ENCODE measurements around the gene P2RY14.

Gene P2RY14

DNA sequence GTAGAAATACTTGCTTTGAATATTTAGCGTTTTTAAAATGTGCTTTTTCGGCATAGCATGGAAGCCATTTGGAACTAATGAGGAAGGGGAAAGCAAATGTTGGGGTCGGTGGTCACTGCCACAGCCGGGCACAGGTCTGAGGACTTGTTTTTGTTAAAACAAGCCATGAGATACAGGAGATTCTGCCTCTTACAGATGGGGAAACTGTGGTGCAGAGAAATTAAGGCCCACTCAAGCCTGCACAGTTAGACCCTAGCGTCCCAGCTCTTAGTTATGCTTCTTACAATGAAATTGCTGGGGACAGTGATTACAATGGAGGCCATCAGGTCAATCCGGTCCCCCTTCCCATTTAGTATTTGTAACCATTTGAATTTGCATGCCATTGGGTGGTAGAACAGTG lies 72.9 kb downstream of the P2RY14 start:
- H3K36me3 Mint-ChIP-seq, result no peaks in the 10 kb centered on the region
- no peak overlapping the region for H3K27ac Mint-ChIP-seq
- H3K27me3 Mint-ChIP-seq, result peaks cover 4% of the 10 kb centered on the region
- H3K4me1 Mint-ChIP-seq, result peaks cover 2% of the 10 kb centered on the region
- ATAC-seq (ENCODE audit: low read depth) (no peak), DNase-seq (ENCODE audit: low spot score in 2 of 2) (no peak)
- H3K4me3 Mint-ChIP-seq, result no peak overlapping the region
- no peaks in the 10 kb centered on the region for H3K9me3 Mint-ChIP-seq

DNA sequence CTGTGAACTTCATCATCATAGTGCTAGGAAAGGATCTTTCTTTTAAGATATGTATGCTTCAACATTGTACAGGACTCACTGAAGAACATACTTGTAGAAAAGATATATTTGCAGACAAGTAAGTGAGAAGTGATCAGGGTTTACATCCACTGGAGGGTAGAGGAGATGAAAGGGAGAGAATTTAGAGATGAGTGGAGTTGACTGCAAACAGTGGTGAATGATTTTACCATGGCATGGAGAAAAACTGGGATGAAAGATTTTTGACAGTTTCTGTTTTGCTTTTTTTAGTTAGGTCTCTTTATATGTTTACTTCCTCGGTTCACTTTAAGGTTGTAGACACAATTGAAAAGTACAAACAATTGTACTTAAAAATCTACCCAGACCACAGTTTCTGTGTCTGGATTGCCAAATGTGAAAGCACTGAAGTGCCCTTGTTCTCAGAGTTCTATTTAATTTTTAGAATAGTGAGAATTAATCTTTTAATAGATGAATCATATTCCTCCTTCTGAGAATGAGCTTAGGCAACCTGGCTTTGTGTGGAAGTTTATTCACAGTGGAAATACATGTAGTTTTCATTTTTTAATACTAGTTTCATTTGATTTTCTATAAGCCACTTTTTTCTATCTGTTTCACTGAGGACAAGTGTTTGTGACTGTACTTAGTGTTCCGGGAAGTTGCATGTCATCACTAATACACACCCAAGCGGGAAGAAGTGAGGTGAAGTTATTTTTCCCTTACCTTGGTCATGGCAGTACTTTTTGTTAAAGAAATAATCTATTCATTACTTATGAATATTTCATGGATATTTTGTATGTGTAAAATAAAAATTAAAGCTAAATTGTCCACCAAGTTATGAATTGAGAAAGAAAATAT lies 73.6 kb downstream of the P2RY14 start:
- peaks cover 4% of the 10 kb centered on the region for H3K27me3 Mint-ChIP-seq
- H3K4me1 Mint-ChIP-seq, result peaks cover 2% of the 10 kb centered on the region
- H3K4me3 Mint-ChIP-seq, result no peak overlapping the region
- H3K9me3 Mint-ChIP-seq, result no peaks in the 10 kb centered on the region
- DNase-seq (ENCODE audit: low spot score in 2 of 2) (no peak), ATAC-seq (ENCODE audit: low read depth) (no peak)
- H3K36me3 Mint-ChIP-seq, result no peaks in the 10 kb centered on the region
- H3K27ac Mint-ChIP-seq, result no peak overlapping the region

DNA sequence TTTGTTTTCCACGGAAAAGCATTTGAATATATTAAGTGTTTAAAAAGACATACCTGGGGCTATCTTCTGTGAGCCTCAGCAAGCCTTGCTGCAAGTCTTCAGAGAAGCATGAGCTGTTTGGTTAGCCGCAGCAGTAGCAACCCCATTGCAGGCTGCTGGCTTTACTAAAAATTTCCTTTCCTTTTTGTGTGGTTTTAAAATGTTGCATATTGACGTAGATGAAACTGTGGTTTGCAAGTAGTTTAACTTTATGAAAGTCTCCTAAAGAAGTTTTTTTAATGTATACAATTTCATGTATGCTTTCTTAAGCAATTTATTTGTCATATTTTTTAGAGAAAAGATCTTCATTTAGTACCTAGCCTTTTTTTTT lies 75.3 kb downstream of the P2RY14 start, which contains the start of gene GPR171:
GPR171 (minus strand) TSS at position 166 of the 370 bp plus-strand sequence. CDS start 3,830 bp downstream, outside the sequence.
- ATAC-seq (ENCODE audit: low read depth) (no peak), DNase-seq (ENCODE audit: low spot score in 2 of 2) (no peak)
- no peaks in the 10 kb centered on the region for H3K9me3 Mint-ChIP-seq
- H3K27ac Mint-ChIP-seq, result no peak within 1 kb of the TSS
- peaks cover 2% of the 10 kb centered on the region for H3K27me3 Mint-ChIP-seq
- peaks cover 2% of the 10 kb centered on the region for H3K4me1 Mint-ChIP-seq
- no peaks in the 10 kb centered on the region for H3K36me3 Mint-ChIP-seq
- H3K4me3 Mint-ChIP-seq, result no peak within 1 kb of the TSS

DNA sequence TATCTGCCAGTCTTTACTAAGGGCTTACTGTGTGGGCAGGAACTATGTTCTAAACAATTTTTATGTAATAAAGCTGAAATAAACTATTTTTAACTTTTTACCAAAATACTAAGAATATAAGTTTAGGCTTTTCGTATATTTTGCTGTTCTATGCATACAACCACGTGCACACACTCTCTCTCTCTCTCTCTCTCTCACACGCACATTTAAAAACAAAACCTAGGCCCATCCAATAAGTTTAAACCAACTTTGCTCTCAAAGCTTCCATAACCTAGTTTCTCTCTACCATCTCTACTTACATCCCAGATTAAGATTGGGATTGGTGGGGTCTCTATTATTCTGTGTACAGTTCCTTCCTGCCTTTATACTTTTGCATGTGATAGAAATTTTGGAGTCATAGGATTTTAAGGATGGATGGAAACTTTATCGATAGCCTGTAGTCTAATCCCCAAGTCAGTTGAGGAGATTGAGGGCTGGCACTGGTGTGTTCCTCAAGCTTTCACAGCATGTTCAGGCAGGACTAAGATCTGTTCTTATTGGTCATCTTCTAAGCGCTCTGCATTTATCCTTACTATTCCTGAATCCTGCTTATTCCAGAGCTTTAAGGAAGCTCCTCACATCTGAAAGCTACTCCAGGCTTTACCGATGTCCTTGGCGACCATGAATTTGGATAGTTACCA lies 77.2 kb downstream of the P2RY14 start:
- DNase-seq (ENCODE audit: low spot score in 2 of 2), result no peak
- no peaks in the 10 kb centered on the region for H3K9me3 Mint-ChIP-seq
- no peak for ATAC-seq (ENCODE audit: low read depth)
- H3K36me3 Mint-ChIP-seq, result no peaks in the 10 kb centered on the region
- no peak overlapping the region for H3K4me3 Mint-ChIP-seq
- no peak overlapping the region for H3K27ac Mint-ChIP-seq
- peaks cover 2% of the 10 kb centered on the region for H3K27me3 Mint-ChIP-seq
- peaks cover 2% of the 10 kb centered on the region for H3K4me1 Mint-ChIP-seq

DNA sequence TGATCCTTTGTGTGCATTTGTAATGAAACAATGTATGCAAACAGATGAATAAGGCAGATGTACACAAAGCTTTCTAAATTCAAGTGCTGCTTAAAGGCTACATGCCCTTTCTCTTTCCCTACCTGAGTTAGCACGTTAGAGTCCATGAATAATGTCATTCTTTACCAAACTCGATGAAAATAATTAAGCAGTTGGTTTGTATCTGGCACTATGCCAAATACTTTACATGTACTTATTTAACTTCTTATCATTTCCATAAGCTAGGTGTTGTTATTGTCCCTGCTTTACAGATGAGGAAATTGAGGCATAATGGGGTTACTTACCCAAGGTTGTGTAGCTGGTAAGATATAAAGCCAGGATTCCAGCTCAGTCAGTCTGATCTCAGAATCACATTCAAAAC lies 77.8 kb downstream of the P2RY14 start:
- H3K27me3 Mint-ChIP-seq, result no peaks in the 10 kb centered on the region
- H3K4me1 Mint-ChIP-seq, result peaks cover 2% of the 10 kb centered on the region
- H3K36me3 Mint-ChIP-seq, result no peaks in the 10 kb centered on the region
- ATAC-seq (ENCODE audit: low read depth) (no peak), DNase-seq (ENCODE audit: low spot score in 2 of 2) (no peak)
- no peaks in the 10 kb centered on the region for H3K9me3 Mint-ChIP-seq
- no peak overlapping the region for H3K4me3 Mint-ChIP-seq
- H3K27ac Mint-ChIP-seq, result no peak overlapping the region

DNA sequence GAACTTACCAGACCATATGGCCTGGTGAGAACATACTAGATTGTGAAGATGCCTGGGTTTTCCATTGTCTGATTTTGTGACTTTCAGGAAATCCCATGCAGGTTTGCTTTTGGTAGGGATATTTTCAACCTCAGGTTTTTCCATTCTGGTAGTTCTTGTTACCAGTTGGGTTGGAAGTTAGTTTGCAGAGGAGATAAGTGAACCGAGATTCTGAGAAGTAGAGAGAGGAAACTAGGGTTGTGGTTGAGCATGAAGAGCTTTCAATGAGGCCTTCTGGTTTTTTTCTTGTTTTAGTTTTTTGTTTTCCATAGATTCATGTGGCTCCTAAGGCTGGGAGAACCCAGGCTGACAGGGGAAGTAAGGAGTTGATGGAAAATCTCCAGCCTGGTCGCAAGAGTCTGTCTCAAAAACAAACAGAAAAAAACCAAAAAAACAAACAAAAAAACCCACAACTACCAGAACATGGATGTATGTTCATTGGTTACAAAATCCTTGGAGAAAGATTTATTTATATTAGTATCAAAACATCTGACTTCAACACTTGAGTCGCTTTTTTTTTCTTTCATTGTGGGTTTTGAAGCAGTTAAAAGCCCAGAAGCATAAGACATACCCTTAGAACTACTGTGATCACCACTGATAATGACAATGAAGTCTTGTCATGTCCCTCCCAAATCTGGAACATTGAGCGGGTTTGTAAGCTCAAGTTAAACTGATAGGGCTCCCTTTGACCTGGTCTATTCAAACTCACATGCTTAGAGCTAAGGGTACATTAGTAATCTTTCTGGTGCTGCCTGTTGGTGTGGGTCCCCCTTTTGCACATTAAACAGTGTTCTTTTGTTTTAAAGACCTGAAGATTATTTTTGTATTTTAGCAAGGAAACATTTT lies 78.5 kb downstream of the P2RY14 start:
- H3K27ac Mint-ChIP-seq, result no peak overlapping the region
- H3K27me3 Mint-ChIP-seq, result no peaks in the 10 kb centered on the region
- no peaks in the 10 kb centered on the region for H3K9me3 Mint-ChIP-seq
- ATAC-seq (ENCODE audit: low read depth), result no peak
- H3K4me3 Mint-ChIP-seq, result no peak overlapping the region
- H3K36me3 Mint-ChIP-seq, result no peaks in the 10 kb centered on the region
- H3K4me1 Mint-ChIP-seq, result peaks cover 2% of the 10 kb centered on the region
- no peak for DNase-seq (ENCODE audit: low spot score in 2 of 2)

DNA sequence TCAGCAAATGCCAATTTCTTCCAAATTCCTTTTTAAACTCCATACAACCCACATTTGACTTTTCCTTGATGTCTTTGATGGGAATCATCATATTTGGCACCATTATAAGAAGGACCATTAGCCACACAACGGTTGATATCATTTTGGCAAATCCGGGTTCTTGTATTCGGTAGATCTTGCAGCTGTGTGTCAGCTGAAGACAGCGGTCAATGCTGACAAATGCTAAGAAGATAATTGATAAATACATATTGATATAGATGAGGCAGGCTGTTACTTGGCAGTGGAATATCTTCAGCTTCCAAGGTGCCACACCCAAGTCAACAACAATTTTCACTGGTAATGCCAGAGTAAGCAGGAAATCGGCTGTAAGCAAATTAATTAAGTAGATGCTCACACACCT lies 79.5 kb downstream of the P2RY14 start:
- ATAC-seq (ENCODE audit: low read depth) (no peak), DNase-seq (ENCODE audit: low spot score in 2 of 2) (no peak)
- no peaks in the 10 kb centered on the region for H3K9me3 Mint-ChIP-seq
- H3K4me3 Mint-ChIP-seq, result no peak overlapping the region
- H3K36me3 Mint-ChIP-seq, result no peaks in the 10 kb centered on the region
- peaks cover 2% of the 10 kb centered on the region for H3K27me3 Mint-ChIP-seq
- H3K4me1 Mint-ChIP-seq, result no peaks in the 10 kb centered on the region
- no peak overlapping the region for H3K27ac Mint-ChIP-seq

DNA sequence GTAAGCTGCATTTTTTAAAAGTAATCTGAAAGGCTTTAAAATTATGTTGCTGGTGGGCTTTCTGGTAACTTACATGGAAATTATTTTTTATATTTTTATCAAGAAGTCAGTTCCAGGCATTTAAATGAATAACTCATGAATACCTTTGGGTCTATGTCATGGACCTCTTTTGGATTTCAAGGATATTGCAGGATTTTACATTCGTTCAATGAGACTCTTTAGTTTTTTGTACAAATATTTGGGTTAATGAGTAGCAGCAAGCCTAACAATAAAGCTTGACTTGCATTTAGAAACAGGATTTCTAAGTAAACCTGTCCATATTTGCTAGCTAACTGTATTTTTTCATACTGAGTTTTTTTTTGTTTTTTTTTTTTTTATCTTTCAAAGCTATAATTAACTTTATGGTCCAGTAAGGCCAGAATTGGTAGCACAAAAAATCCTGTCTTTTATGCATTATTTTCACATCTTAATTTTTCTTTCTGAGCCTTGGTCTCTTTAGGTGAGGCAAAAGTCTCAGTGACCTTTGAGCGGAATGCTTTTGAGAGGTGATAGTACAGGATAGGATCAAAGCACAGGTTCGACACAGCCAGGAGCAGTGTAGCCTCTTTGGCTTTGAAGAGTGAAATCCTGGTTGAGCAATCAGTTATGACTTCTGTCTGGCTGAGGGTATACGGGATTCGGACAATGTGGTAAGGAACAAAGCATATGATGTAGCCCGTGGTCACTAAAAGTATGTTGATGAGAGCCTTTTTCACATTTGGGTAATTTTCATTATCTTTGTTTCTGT lies 80.2 kb downstream of the P2RY14 start:
- Mint-ChIP-seq H3K4me3 (no peak overlapping the region), H3K36me3 (no peaks in the 10 kb centered on the region)

DNA sequence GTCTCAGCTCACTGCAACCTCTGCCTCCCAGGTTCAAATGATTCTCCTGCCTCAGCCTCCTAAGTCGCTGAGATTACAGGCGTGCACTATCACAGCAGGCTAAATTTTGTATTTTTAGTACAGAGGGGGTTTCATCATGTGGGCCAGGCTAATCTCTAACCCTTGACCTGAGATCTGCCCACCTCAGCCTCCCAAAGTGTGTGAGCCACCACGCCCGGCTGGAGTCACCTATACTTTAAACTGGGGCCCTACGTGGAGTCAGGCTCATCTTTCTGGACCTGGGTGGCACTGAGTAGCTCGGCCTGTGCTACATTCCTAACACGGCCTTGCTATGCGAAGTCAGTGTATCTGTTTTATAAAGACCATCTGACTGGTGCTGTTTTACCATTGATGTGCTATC lies 81.1 kb downstream of the P2RY14 start:
- H3K4me1 Mint-ChIP-seq, result no peaks in the 10 kb centered on the region
- no peaks in the 10 kb centered on the region for H3K36me3 Mint-ChIP-seq
- no peak for ATAC-seq (ENCODE audit: low read depth)

More for the DNA sequence above, 80.2 kb downstream of the P2RY14 start:
- peaks cover 2% of the 10 kb centered on the region for H3K27me3 Mint-ChIP-seq
- no peaks in the 10 kb centered on the region for H3K9me3 Mint-ChIP-seq
- no peak for DNase-seq (ENCODE audit: low spot score in 2 of 2)
- H3K4me1 Mint-ChIP-seq, result no peaks in the 10 kb centered on the region
- no peak overlapping the region for H3K27ac Mint-ChIP-seq
- no peak for ATAC-seq (ENCODE audit: low read depth)

DNA sequence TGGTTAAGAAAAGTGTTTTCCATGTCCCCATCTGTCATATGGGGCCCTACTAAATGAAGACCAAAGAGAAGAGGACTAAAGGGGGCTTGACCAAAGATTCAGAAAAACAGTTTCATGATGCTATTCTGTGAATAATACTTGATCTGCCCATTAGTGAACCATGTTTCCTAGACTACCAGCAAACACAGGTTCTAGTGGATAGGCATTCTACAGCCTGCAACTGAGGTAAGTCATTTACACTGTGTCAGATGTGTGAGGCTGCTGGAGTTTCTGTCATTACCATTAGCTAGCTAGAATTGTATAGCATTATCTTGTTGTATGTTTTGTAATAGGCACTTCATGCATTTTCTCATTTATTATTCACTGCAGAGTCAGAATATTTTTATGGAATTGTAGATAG lies 81.9 kb downstream of the P2RY14 start:
- DNase-seq (ENCODE audit: low spot score in 2 of 2) (no peak), ATAC-seq (ENCODE audit: low read depth) (no peak)
- H3K27me3 Mint-ChIP-seq, result peaks cover 2% of the 10 kb centered on the region
- no peak overlapping the region for H3K4me3 Mint-ChIP-seq
- H3K4me1 Mint-ChIP-seq, result no peaks in the 10 kb centered on the region
- no peak overlapping the region for H3K27ac Mint-ChIP-seq
- H3K9me3 Mint-ChIP-seq, result no peaks in the 10 kb centered on the region
- no peaks in the 10 kb centered on the region for H3K36me3 Mint-ChIP-seq

More for the DNA sequence above, 81.1 kb downstream of the P2RY14 start:
- Mint-ChIP-seq H3K4me3 (no peak overlapping the region), H3K27me3 (peaks cover 2% of the 10 kb centered on the region), H3K27ac (no peak overlapping the region), H3K9me3 (no peaks in the 10 kb centered on the region)
- DNase-seq (ENCODE audit: low spot score in 2 of 2), result no peak

DNA sequence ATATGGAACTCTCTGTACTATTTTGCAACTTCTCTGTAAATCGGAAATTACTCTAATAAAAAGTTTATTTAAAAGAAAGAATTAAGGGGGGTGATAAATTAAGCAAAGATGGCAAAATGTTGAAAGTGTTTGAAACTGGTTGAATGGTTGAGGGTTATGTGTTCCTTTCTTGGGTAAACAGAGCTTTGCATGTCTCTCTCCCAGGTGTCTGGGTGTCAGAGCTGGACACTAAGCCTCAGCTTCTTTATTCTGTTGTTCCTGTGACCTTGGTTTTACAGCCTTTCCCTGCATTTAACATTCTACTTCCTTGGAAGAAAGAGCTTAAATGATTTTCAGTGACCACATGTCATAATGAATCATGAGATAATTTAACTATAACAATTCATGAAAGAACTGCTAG lies 82.5 kb downstream of the P2RY14 start:
- ATAC-seq (ENCODE audit: low read depth), result no peak
- Mint-ChIP-seq H3K9me3 (no peaks in the 10 kb centered on the region), H3K27ac (no peak overlapping the region), H3K36me3 (no peaks in the 10 kb centered on the region), H3K4me1 (no peaks in the 10 kb centered on the region), H3K27me3 (peaks cover 2% of the 10 kb centered on the region), H3K4me3 (no peak overlapping the region)
- DNase-seq (ENCODE audit: low spot score in 2 of 2), result no peak

DNA sequence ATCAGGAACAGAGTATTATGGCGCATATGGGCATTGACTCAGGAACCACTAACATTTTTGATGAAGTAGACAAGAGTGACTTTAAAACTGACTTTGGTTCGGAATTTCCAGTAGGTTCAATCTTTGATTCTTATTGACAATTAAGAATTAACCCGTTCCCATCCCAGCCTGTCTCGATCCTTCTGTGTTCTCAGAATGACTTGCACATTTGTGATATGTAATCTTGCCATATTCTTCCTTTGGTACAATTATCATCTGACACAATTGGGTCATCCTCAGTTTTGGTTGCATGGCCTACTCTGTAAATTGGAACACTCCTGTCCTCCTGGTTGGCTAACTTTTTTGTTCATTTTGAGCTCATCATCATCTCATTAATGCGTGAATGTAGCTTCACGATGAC lies 85.8 kb downstream of the P2RY14 start:
- Mint-ChIP-seq H3K9me3 (no peaks in the 10 kb centered on the region), H3K27ac (no peak overlapping the region), H3K4me1 (no peaks in the 10 kb centered on the region), H3K27me3 (peaks cover 2% of the 10 kb centered on the region), H3K36me3 (no peaks in the 10 kb centered on the region), H3K4me3 (no peak overlapping the region)
- DNase-seq (ENCODE audit: low spot score in 2 of 2) (no peak), ATAC-seq (ENCODE audit: low read depth) (no peak)

DNA sequence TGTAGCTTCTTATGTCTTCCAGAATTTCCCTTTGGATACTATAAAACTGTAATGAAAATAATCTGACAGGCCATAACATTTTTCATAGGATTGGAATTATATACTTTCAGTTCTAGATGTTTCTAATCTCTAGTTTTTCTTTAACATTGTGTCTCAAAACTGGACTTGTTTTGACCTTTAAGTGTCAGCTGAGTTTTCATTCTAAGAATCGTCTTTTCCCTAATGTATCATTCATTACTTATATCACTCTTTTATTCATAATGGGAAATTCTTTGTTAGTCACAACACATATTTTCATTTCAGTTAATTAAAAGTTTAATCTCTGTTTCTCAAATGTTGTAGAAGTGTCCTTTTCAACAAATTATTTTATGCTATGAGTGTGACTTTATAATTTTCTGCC lies 87.2 kb downstream of the P2RY14 start:
- no peak overlapping the region for H3K27ac Mint-ChIP-seq
- H3K27me3 Mint-ChIP-seq, result peaks cover 2% of the 10 kb centered on the region
- H3K4me3 Mint-ChIP-seq, result no peak overlapping the region
- DNase-seq (ENCODE audit: low spot score in 2 of 2), result no peak
- H3K4me1 Mint-ChIP-seq, result no peaks in the 10 kb centered on the region
- H3K9me3 Mint-ChIP-seq, result no peaks in the 10 kb centered on the region
- no peak for ATAC-seq (ENCODE audit: low read depth)
- H3K36me3 Mint-ChIP-seq, result no peaks in the 10 kb centered on the region

Data from memory B cell (primary cell).